ENCODE data around the gene LCORL.

LCORL gene

DNA sequence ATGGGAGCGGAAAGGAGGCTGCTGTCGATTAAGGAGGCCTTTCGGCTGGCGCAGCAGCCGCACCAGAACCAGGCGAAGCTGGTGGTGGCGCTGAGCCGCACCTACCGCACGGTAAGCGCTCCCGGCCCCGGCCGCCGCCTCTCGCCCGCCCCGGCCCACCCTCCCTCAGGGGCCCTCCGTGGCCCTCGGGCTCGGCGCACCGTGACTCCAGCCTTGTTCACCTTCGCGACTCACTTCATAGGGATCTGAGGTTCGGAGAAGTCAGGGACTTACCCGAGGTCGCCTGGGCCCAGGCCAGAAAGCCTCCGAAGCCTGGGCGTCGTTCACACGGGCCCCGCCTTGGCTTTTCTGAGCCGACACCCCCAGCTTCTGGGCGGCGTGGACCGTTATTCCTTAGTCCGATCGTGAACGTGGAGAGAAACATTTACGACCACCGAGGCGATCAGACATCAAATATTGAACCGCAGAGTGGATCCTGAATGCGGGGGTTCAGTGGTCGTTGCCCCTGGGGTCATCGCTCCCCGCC lies 210.4 kb downstream of the LCORL start:
- no peak for TF ChIP-seq CTCF (IDR thresholded peaks at IDR 0.05; ENCODE audit: low read depth, low read length)
- H3K4me3 ChIP-seq (ENCODE audit: low read depth, low read length), result peak overlapping the region; percentile 91

DNA sequence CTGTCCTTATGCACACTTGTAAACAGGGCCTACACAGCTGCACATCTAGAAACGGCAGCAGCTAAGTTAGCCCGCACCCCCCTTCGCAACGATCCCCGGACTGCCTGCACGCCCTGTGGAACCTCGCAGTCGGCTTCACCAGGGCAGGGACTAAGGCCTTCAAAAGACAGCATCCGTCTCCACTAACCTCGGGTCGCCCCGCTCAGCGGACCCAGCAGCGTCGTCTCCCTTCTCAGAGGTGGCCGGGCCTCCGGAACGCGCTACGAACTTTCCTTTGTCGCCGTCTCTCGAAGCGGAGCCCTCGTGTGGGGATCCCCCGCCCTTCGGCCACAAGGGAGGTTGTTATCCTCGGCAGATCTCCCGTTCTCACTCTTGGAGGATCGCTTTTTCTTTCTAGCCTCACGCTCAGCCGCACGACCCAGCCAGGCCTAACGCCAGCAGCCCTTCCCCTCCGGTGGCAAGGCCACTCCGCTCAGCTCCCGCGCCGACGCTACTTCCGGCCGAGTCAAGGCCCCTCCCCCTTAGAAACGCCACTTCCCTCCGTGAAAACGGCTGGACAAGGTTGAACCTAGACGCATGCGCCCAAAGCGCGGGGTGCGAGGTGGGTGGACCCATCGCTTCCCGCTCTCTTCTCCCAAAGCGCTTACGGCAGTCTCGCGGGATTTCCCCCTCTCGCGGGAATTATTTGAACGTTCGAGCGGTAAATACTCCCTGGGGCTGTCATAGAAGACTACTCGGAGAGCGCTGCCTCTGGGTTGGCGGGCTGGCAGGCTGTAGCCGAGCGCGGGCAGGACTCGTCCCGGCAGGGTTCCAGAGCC lies 211.1 kb downstream of the LCORL start, which contains the start of the genes DCAF16 and NCAPG:
Gene DCAF16 (minus strand): TSS at position 498 of the 818 bp plus-strand sequence. CDS start 6,616 bp downstream, outside the sequence.
Gene NCAPG (plus strand): TSS at position 720 of the 818 bp plus-strand sequence. CDS start 99 bp downstream, outside the sequence.
- no peak for TF ChIP-seq CTCF (IDR thresholded peaks at IDR 0.05; ENCODE audit: low read depth, low read length)
- peak within 1 kb of the TSS; percentile 91 for H3K4me3 ChIP-seq (ENCODE audit: low read depth, low read length)

- H3K4me3 ChIP-seq (ENCODE audit: low read depth, low read length), result peak overlapping the region; percentile 91
- no peak for TF ChIP-seq CTCF (IDR thresholded peaks at IDR 0.05; ENCODE audit: low read depth, low read length)
These were observed 211.9 kb downstream of the LCORL start for GRCh38 chr4:17809667-17810066.

DNA sequence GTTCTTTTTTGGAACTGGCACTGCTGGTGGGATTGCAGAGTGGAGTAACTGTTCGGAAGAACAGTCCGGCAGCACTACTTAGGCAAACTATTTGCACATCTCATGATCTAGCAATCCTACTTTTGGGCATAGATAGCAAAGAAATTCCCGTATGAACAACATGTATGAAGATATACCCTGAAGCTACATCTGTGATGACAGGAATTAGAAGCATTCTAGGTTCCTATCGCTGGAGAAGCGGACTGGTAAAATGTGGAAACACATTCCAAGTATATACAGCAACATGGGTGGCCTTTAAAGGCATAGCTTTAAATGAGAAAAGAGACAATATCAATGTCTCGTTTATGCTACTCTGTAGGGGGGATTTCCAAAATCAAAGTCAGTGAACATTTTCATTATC lies 214.1 kb downstream of the LCORL start:
- H3K4me3 ChIP-seq (ENCODE audit: low read depth, low read length), result peak overlapping the region; percentile 36
- no peak for TF ChIP-seq CTCF (IDR thresholded peaks at IDR 0.05; ENCODE audit: low read depth, low read length)

DNA sequence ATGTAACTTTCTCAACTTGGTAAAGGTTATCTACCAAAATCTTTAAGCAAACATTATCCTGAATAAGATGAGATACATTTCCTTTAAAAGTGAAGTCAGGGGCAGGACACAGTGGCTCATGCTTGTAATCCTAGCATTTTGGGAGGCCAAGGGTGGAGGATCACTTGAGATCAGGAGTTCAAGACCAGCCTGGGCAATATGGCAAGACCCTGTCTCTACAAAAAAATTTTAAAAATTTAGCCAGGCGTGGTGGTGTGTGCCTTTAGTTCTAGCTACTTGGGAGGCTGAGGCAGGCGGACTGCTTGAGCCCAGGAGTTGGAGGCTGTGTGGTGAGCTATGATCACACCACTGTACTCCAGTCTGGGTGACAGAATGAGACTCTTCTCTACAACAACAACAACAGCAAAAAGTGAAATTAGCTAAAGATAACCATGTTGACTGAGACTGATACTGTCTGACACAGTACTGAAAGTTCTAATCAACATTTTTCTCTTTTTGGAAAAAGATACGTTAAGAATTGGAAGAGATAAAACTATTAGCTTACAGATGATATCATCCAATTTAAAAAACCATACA lies 215.9 kb downstream of the LCORL start:
- H3K4me3 ChIP-seq (ENCODE audit: low read depth, low read length), result no peak overlapping the region
- TF ChIP-seq CTCF (IDR thresholded peaks at IDR 0.05; ENCODE audit: low read depth, low read length), result no peak

GRCh38 chr4:17797808-17798207 lies 223.7 kb downstream of the LCORL start:
- H3K4me3 ChIP-seq (ENCODE audit: low read depth, low read length), result no peak overlapping the region
- TF ChIP-seq CTCF (IDR thresholded peaks at IDR 0.05; ENCODE audit: low read depth, low read length), result no peak

- no peak for TF ChIP-seq CTCF (IDR thresholded peaks at IDR 0.05; ENCODE audit: low read depth, low read length)
- no peak overlapping the region for H3K4me3 ChIP-seq (ENCODE audit: low read depth, low read length)
These were observed 226.8 kb downstream of the LCORL start for GRCh38 chr4:17794730-17795129.
